ENCODE data around the gene CDKAL1.

CDKAL1 gene

GRCh38 chr6:20885076-20885475 is 350.8 kb downstream of the CDKAL1 start:
- peaks cover 4% of the 10 kb centered on the region for H3K9me3 ChIP-seq (ENCODE audit: control insufficient read depth, low read length)
- no peak overlapping the region for H3K4me2 ChIP-seq (ENCODE audit: low read length)
- H2AFZ ChIP-seq: no peak overlapping the region
- H3K4me3 ChIP-seq (ENCODE audit: low read depth, low read length): no peak overlapping the region
- H3K27me3 ChIP-seq (ENCODE audit: control insufficient read depth, insufficient read depth, low read length): no peaks in the 10 kb centered on the region
- no peaks in the 10 kb centered on the region for H3K79me2 ChIP-seq
- no peak overlapping the region for H3K27ac ChIP-seq
- H3K36me3 ChIP-seq (ENCODE audit: control insufficient read depth, insufficient read depth, low read length): no peaks in the 10 kb centered on the region
- H3K4me1 ChIP-seq: no peaks in the 10 kb centered on the region
- TF ChIP-seq CTCF (IDR thresholded peaks at IDR 0.05): no peak
- H3K9ac ChIP-seq: no peak overlapping the region

- TF ChIP-seq CTCF (IDR thresholded peaks at IDR 0.05): no peak
- H3K4me3 ChIP-seq (ENCODE audit: low read depth, low read length): no peak overlapping the region
- no peaks in the 10 kb centered on the region for H3K27me3 ChIP-seq (ENCODE audit: control insufficient read depth, insufficient read depth, low read length)
- no peaks in the 10 kb centered on the region for H3K9me3 ChIP-seq (ENCODE audit: control insufficient read depth, low read length)
- no peaks in the 10 kb centered on the region for H3K79me2 ChIP-seq
- H2AFZ ChIP-seq: no peak overlapping the region
- H3K4me1 ChIP-seq: no peaks in the 10 kb centered on the region
- H3K36me3 ChIP-seq (ENCODE audit: control insufficient read depth, insufficient read depth, low read length): no peaks in the 10 kb centered on the region
- no peak overlapping the region for H3K9ac ChIP-seq
- H3K27ac ChIP-seq: no peak overlapping the region
- no peak overlapping the region for H3K4me2 ChIP-seq (ENCODE audit: low read length)
Observed at GRCh38 chr6:20891161-20891560, 356.9 kb downstream of the CDKAL1 start.

GRCh38 chr6:20892365-20892764 is 358.1 kb downstream of the CDKAL1 start:
- H3K27ac ChIP-seq: no peak overlapping the region
- H3K9me3 ChIP-seq (ENCODE audit: control insufficient read depth, low read length): no peaks in the 10 kb centered on the region
- TF ChIP-seq CTCF (IDR thresholded peaks at IDR 0.05): no peak
- no peaks in the 10 kb centered on the region for H3K36me3 ChIP-seq (ENCODE audit: control insufficient read depth, insufficient read depth, low read length)
- H3K4me3 ChIP-seq (ENCODE audit: low read depth, low read length): no peak overlapping the region
- H3K4me1 ChIP-seq: no peaks in the 10 kb centered on the region
- no peaks in the 10 kb centered on the region for H3K79me2 ChIP-seq
- no peak overlapping the region for H3K4me2 ChIP-seq (ENCODE audit: low read length)
- no peaks in the 10 kb centered on the region for H3K27me3 ChIP-seq (ENCODE audit: control insufficient read depth, insufficient read depth, low read length)
- no peak overlapping the region for H2AFZ ChIP-seq
- H3K9ac ChIP-seq: no peak overlapping the region

- H3K36me3 ChIP-seq (ENCODE audit: control insufficient read depth, insufficient read depth, low read length): no peaks in the 10 kb centered on the region
- H3K4me1 ChIP-seq: no peaks in the 10 kb centered on the region
- H3K9ac ChIP-seq: no peak overlapping the region
- H3K27me3 ChIP-seq (ENCODE audit: control insufficient read depth, insufficient read depth, low read length): no peaks in the 10 kb centered on the region
- no peak for TF ChIP-seq CTCF (IDR thresholded peaks at IDR 0.05)
- no peak overlapping the region for H3K27ac ChIP-seq
- no peak overlapping the region for H2AFZ ChIP-seq
- H3K9me3 ChIP-seq (ENCODE audit: control insufficient read depth, low read length): no peaks in the 10 kb centered on the region
- no peak overlapping the region for H3K4me3 ChIP-seq (ENCODE audit: low read depth, low read length)
- H3K79me2 ChIP-seq: no peaks in the 10 kb centered on the region
- H3K4me2 ChIP-seq (ENCODE audit: low read length): no peak overlapping the region
Observed at GRCh38 chr6:20893412-20893811, 359.2 kb downstream of the CDKAL1 start.

- Histone ChIP-seq H3K4me2 (ENCODE audit: low read length) (no peak overlapping the region), H3K27me3 (ENCODE audit: control insufficient read depth, insufficient read depth, low read length) (no peaks in the 10 kb centered on the region), H3K27ac (no peak overlapping the region), H3K4me3 (ENCODE audit: low read depth, low read length) (no peak overlapping the region), H3K36me3 (ENCODE audit: control insufficient read depth, insufficient read depth, low read length) (no peaks in the 10 kb centered on the region), H3K9me3 (ENCODE audit: control insufficient read depth, low read length) (no peaks in the 10 kb centered on the region), H3K9ac (no peak overlapping the region), H3K79me2 (no peaks in the 10 kb centered on the region), H3K4me1 (no peaks in the 10 kb centered on the region), H2AFZ (no peak overlapping the region)
- no peak for TF ChIP-seq CTCF (IDR thresholded peaks at IDR 0.05)
Observed at GRCh38 chr6:20900389-20901160, 366.3 kb downstream of the CDKAL1 start.

Data from parathyroid adenoma (tissue), 2 donors.